ENCODE data around the gene MAST2.

Gene MAST2

GRCh38 chr1:46067652-46068051, 264.2 kb downstream of the MAST2 start:
- no peak overlapping the region for H3K27ac ChIP-seq
- no peak overlapping the region for H3K4me2 ChIP-seq

DNA sequence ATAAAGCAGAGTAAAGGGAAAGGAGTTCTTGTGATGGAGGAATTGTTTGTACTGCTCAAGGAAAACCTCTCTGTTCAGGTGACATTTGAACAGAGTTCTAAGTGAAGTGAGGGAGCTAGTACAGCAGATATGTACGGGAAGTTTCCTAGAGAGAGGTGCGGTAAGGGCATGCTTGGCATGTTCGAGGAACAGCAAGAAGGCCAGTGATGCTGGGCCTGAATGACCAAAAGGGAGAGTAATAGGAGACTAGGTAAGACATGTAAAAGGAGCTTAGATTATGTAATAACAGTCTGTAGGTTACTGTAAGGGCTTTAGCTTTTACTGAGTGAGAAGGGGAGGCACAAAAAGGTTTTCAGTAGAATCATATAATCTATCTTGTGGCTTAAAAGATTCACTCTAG, 265.1 kb downstream of the MAST2 start:
- TF ChIP-seq, protein P1, sequence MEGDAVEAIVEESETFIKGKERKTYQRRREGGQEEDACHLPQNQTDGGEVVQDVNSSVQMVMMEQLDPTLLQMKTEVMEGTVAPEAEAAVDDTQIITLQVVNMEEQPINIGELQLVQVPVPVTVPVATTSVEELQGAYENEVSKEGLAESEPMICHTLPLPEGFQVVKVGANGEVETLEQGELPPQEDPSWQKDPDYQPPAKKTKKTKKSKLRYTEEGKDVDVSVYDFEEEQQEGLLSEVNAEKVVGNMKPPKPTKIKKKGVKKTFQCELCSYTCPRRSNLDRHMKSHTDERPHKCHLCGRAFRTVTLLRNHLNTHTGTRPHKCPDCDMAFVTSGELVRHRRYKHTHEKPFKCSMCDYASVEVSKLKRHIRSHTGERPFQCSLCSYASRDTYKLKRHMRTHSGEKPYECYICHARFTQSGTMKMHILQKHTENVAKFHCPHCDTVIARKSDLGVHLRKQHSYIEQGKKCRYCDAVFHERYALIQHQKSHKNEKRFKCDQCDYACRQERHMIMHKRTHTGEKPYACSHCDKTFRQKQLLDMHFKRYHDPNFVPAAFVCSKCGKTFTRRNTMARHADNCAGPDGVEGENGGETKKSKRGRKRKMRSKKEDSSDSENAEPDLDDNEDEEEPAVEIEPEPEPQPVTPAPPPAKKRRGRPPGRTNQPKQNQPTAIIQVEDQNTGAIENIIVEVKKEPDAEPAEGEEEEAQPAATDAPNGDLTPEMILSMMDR (conservative IDR thresholded peaks at IDR 0.05; ENCODE audit: low read depth, low read length), result no peak
- no peak overlapping the region for H3K4me3 ChIP-seq (IDR thresholded peaks at IDR 0.05; ENCODE audit: insufficient read depth, low read depth, low read length)
- H4K20me1 ChIP-seq (ENCODE audit: insufficient read depth), result no peaks in the 10 kb centered on the region
- no peaks in the 10 kb centered on the region for H3K36me3 ChIP-seq (ENCODE audit: insufficient read depth)
- no peak overlapping the region for H3K27ac ChIP-seq
- no peak overlapping the region for H3K4me2 ChIP-seq
- peaks cover 23% of the 10 kb centered on the region for H3K4me1 ChIP-seq (ENCODE audit: low read depth, poor library complexity, severe bottlenecking)
- H3K79me2 ChIP-seq (ENCODE audit: insufficient read depth, low read depth), result no peaks in the 10 kb centered on the region
- no peak overlapping the region for H2AFZ ChIP-seq (ENCODE audit: low read depth)
- H3K27me3 ChIP-seq (ENCODE audit: insufficient read depth, low read depth), result no peaks in the 10 kb centered on the region
- no peak overlapping the region for H3K9ac ChIP-seq

More at GRCh38 chr1:46067652-46068051, 264.2 kb downstream of the MAST2 start:
- Histone ChIP-seq H3K79me2 (ENCODE audit: insufficient read depth, low read depth) (no peaks in the 10 kb centered on the region), H3K4me1 (ENCODE audit: low read depth, poor library complexity, severe bottlenecking) (peaks cover 32% of the 10 kb centered on the region), H3K9ac (no peak overlapping the region), H4K20me1 (ENCODE audit: insufficient read depth) (no peaks in the 10 kb centered on the region), H3K4me3 (IDR thresholded peaks at IDR 0.05; ENCODE audit: insufficient read depth, low read depth, low read length) (no peak overlapping the region), H3K27me3 (ENCODE audit: insufficient read depth, low read depth) (no peaks in the 10 kb centered on the region), H3K36me3 (ENCODE audit: insufficient read depth) (no peaks in the 10 kb centered on the region), H2AFZ (ENCODE audit: low read depth) (no peak overlapping the region)
- TF ChIP-seq, protein P1 (conservative IDR thresholded peaks at IDR 0.05; ENCODE audit: low read depth, low read length), result no peak

DNA sequence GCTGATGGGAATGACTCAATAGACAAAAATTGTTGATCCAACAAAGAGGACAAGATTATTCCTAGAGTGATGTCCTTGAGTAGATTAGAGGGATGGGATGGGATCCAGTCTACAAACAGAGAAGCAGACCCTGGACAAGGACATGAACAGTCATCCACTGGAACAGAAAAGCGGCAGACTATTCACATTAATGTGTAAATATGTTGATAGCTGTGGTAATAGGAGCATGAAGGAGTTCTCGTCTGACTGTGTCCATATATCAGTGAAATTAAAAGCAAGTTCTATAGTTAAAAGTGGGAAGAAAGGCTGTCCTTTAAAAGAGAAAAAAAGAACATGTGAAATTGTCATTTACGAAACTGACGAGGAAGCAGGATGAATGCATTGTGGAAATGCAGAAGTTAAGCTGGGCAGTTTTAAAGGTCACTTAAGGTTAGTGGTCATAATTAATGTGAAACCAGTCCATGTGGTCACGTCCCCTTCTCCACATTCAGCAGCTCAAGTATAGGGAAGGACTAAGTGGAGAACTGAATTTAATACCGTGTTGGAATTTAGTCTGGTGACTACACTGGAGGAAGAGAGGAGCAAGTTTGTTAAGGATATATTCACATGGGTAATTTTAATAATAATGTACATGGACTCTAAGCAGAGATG, 266.9 kb downstream of the MAST2 start:
- TF ChIP-seq, protein P1 (conservative IDR thresholded peaks at IDR 0.05; ENCODE audit: low read depth, low read length), result no peak
- no peaks in the 10 kb centered on the region for H3K79me2 ChIP-seq (ENCODE audit: insufficient read depth, low read depth)
- no peaks in the 10 kb centered on the region for H3K36me3 ChIP-seq (ENCODE audit: insufficient read depth)
- H2AFZ ChIP-seq (ENCODE audit: low read depth), result no peak overlapping the region
- H3K9ac ChIP-seq, result no peak overlapping the region
- H3K27ac ChIP-seq, result no peak overlapping the region
- H3K4me2 ChIP-seq, result no peak overlapping the region
- no peaks in the 10 kb centered on the region for H4K20me1 ChIP-seq (ENCODE audit: insufficient read depth)
- H3K27me3 ChIP-seq (ENCODE audit: insufficient read depth, low read depth), result no peaks in the 10 kb centered on the region
- peaks cover 5% of the 10 kb centered on the region for H3K4me1 ChIP-seq (ENCODE audit: low read depth, poor library complexity, severe bottlenecking)
- no peak overlapping the region for H3K4me3 ChIP-seq (IDR thresholded peaks at IDR 0.05; ENCODE audit: insufficient read depth, low read depth, low read length)

- Histone ChIP-seq H3K9ac (no peak overlapping the region), H3K79me2 (ENCODE audit: insufficient read depth, low read depth) (no peaks in the 10 kb centered on the region), H2AFZ (ENCODE audit: low read depth) (no peak overlapping the region), H3K4me1 (ENCODE audit: low read depth, poor library complexity, severe bottlenecking) (no peaks in the 10 kb centered on the region), H3K4me2 (no peak overlapping the region), H3K4me3 (IDR thresholded peaks at IDR 0.05; ENCODE audit: insufficient read depth, low read depth, low read length) (no peak overlapping the region), H3K27me3 (ENCODE audit: insufficient read depth, low read depth) (no peaks in the 10 kb centered on the region), H4K20me1 (ENCODE audit: insufficient read depth) (no peaks in the 10 kb centered on the region), H3K36me3 (ENCODE audit: insufficient read depth) (no peaks in the 10 kb centered on the region), H3K27ac (no peak overlapping the region)
- TF ChIP-seq, protein P1 (conservative IDR thresholded peaks at IDR 0.05; ENCODE audit: low read depth, low read length), result no peak
These were observed 269.6 kb downstream of the MAST2 start for GRCh38 chr1:46072975-46073374.
